Spleen (tissue), 11 donors: ENCODE measurements around the gene CHFR. TPM values are rescaled to one million over a fixed set of nuclear protein-coding genes. Genes with fewer than 3 reads are reported as not detected.
A peak's percentile ranks its signal among the peaks of the same experiment; 100 is the strongest.
"Not testable (repeated sequence)": the region's sequence is repeated elsewhere in the genome, so short reads cannot be mapped to it uniquely, and the experiment has no call there.

ENCODE experiments used
- DNase-seq: peaks from one replicate; pipeline ENCODE4 v3.0.0-alpha.2; 2020
- H3K27ac ChIP-seq, 8 donors: fragments of 200-600 bp; sonication (generic) in 7 of 8; 1 replicate in 4 of 8; 2 replicates in 4 of 8; pipeline versions ENCODE4 v1.5.0 to v1.8.0; 2016 to 2021; ENCODE audit warnings: inconsistent platforms in 4 of 8, mild to moderate bottlenecking in 4 of 8, moderate library complexity in 1 of 8
- H3K27me3 ChIP-seq, 7 donors: fragments of 200-600 bp; sonication (generic) in 6 of 7; replicated peaks in 1 of 7; 1 replicate in 4 of 7; 2 replicates in 3 of 7; pipeline versions ENCODE4 v1.5.0 to v1.8.0; 2016 to 2021; ENCODE audit warnings: inconsistent platforms in 3 of 7, mild to moderate bottlenecking in 1 of 7
- H3K36me3 ChIP-seq, 6 donors: fragments of 200-600 bp; sonication (generic) in 5 of 6; 1 replicate in 4 of 6; 2 replicates in 2 of 6; pipeline versions ENCODE4 v1.5.0 to v1.8.0; 2016 to 2021; ENCODE audit warnings: inconsistent platforms in 2 of 6
- H3K4me1 ChIP-seq, 6 donors: fragments of 200-600 bp; sonication (generic) in 5 of 6; 1 replicate in 3 of 6; 2 replicates in 3 of 6; pipeline versions ENCODE4 v1.5.0 to v1.8.0; 2016 to 2021; ENCODE audit warnings: inconsistent platforms in 3 of 6
- H3K4me3 ChIP-seq, 8 donors: fragments of 200-600 bp; sonication (generic) in 7 of 8; 1 replicate in 4 of 8; 2 replicates in 4 of 8; pipeline versions ENCODE4 v1.5.0 to v1.8.0; 2016 to 2021; ENCODE audit warnings: inconsistent platforms in 4 of 8, mild to moderate bottlenecking in 4 of 8, moderate library complexity in 2 of 8
- H3K9me3 ChIP-seq, 8 donors: fragments of 200-600 bp; sonication (generic) in 7 of 8; 1 replicate in 4 of 8; 2 replicates in 4 of 8; pipeline versions ENCODE4 v1.5.0 to v1.8.0; 2016 to 2021; ENCODE audit warnings: inconsistent platforms in 4 of 8
- CTCF ChIP-seq, 11 experiments: fragments of 200-600 bp in 7 of 11; fragments of 450-650 bp in 4 of 11; sonication (generic) in 4 of 11; IDR thresholded peaks in 8 of 11; conservative IDR thresholded peaks in 3 of 11; 1 replicate in 7 of 11; 2 replicates in 4 of 11; pipeline versions ENCODE4 v1.4.0 to v1.8.0; 2016 to 2021; ENCODE audit warnings: antibody characterized with exemption in 11 of 11, inconsistent platforms in 4 of 11, mild to moderate bottlenecking in 1 of 11
- POLR2A ChIP-seq, 3 donors: fragments of 450-650 bp; IDR thresholded peaks; one replicate each; pipeline ENCODE4 v1.5.1; 2017; ENCODE audit warnings: antibody characterized with exemption in 3 of 3, mild to moderate bottlenecking in 1 of 3
- POLR2AphosphoS5 ChIP-seq, 3 donors: sonication (generic); formaldehyde crosslinking; IDR thresholded peaks; one replicate each; pipeline ENCODE4 v1.5.1; 2017; ENCODE audit warnings: antibody characterized with exemption in 3 of 3
- WGBS, 5 donors: extraction: QIAGEN DNeasy Blood & Tissue Kit in 3 of 5; methylation state at CpG; one replicate each; pipeline versions ENCODE4 v1.1.5 to v1.1.7; 2013 to 2018; 5-methylcytosine and 5-hydroxymethylcytosine counted together
- intact Hi-C: fragments of 100-400 bp; cut with DNase I; formaldehyde crosslinking; loops from one replicate; pipeline ENCODE4 v1.15.0; 2023; ENCODE audit warnings: low total_unique reads
- polyA plus RNA-seq, 3 donors: library from polyadenylated mRNA; stranded (reverse); fragments of 200-250 nt; gene quantifications; one replicate each; pipeline ENCODE4 v1.2.1, GENCODE V29; 2013
- total RNA-seq, 7 donors: library from RNA; depleted of rRNA in 3 of 7; stranded (reverse); fragments of >200 nt in 3 of 7; fragmentation: NEBNext Ultra II Directional in 4 of 7; extraction: Animal tissue kit (Norgen Biotek cat#: 25700) in 4 of 7; gene quantifications; one replicate each; pipeline versions ENCODE4 v1.1.0 to v1.2.1, GENCODE V29; 2016 to 2021
- donor health status: healthy with polysubstance abuse.
- donor health status: DM: no; HTN: no; CAD: no; lungs with moderate emphysema.
- donor health status: DM: no; HTN: no; CAD: no.
- donor health status: Bipolar disorder and iron deficiency.
- donor health status: healthy.
- donor health status: DM: no; HTN: no; CAD: no.
- donor health status: DM: yes; HTN: yes; CAD: no.

Gene CHFR
- total and polyA plus RNA-seq, 10 donors, result 26.7 to 87.2 (median 64.6) TPM

- intact Hi-C loops, result no loop called here
These were observed 37.1 kb downstream of the CHFR start for GRCh38 chr12:132850291-132850690.

GRCh38 chr12:132848521-132848920 is 38.9 kb downstream of the CHFR start:
- peaks cover 3 to 100% (median 94%) of the 10 kb centered on the region in 6 donors for H3K36me3 ChIP-seq

More at GRCh38 chr12:132850291-132850690, 37.1 kb downstream of the CHFR start:
- TF ChIP-seq POLR2A (IDR thresholded peaks at IDR 0.05) (no peak), POLR2AphosphoS5 (IDR thresholded peaks at IDR 0.05) (peak in 1 of 3 donors; percentile 64)
- Histone ChIP-seq H3K4me1 (no peaks in the 10 kb centered on the region), H3K36me3 (peaks cover 3 to 100% (median 95%) of the 10 kb centered on the region in 6 donors), H3K27ac (no peak overlapping the region), H3K27me3 (no peaks in the 10 kb centered on the region), H3K4me3 (no peak overlapping the region), H3K9me3 (no peaks in the 10 kb centered on the region)
- WGBS, 5 donors, result 90 to 97% (median 95%) methylated on average over 11 to 16 of the region's 16 CpGs
- no peak for DNase-seq

DNA sequence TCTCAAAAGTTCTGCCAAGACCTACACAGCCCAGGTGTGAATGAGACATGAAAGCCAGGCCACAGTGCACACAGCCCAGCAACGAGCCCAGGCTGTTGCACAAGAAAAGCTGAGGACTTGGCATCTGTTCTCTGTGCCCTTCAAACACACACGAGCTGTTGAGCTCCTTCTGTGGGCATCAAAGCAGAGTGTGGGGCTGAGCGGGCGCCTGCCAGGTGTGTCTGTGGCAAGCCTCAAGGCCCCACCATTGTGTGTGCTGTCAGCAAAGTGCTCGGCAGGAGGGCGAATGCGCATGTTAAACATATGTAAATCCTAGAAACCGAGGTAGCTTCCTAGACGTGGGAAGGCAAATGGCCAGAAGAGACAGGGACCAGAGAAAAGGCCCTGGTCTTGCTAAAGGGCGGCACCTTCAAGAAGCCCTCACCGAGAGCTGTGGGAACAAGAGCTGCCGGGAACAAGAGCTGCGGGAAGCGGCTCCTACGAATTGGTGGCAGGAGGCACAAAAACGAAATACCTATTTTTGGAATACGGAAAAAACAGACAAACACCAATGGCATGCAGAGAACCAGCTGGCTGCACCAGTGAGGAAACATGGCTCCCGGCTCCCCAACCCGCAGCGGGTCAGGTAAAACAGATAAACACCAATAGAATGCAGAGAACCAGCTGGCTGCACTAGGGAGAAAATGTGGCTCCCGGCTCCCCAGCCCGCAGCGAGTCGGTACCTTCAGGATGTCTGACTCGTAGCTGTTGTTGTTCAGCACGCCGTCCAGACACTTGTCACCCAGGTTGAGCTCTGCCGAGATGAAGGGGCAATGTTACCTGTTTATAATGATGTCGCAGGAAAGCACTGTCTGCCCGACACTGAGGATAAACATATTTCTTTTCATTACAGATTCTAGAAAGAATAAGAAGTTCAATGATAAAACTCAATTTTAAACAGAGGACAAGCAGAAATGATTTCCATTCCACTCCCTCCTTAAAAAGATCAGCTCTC is 39.7 kb downstream of the CHFR start:
- Histone ChIP-seq H3K4me3 (no peak overlapping the region), H3K27ac (no peak overlapping the region), H3K4me1 (no peaks in the 10 kb centered on the region), H3K27me3 (no peaks in the 10 kb centered on the region), H3K36me3 (peaks cover 6 to 100% (median 94%) of the 10 kb centered on the region in 6 donors), H3K9me3 (no peaks in the 10 kb centered on the region)
- intact Hi-C loops, result no loop called here
- no peak for DNase-seq
- WGBS, 5 donors, result 82 to 89% (median 88%) methylated on average over 29 to 30 of the region's 30 CpGs
- TF ChIP-seq POLR2A (IDR thresholded peaks at IDR 0.05), result no peak
- no peak for TF ChIP-seq POLR2AphosphoS5 (IDR thresholded peaks at IDR 0.05)
- no peak for TF ChIP-seq CTCF (IDR thresholded peaks at IDR 0.05 in 8 of 11, conservative IDR thresholded peaks at IDR 0.05 in 3 of 11)

More at GRCh38 chr12:132848521-132848920, 38.9 kb downstream of the CHFR start:
- no peaks in the 10 kb centered on the region for H3K9me3 ChIP-seq
- DNase-seq, result no peak
- no peak for TF ChIP-seq POLR2A (IDR thresholded peaks at IDR 0.05)
- peak in 1 of 3 donors; percentile 37 for TF ChIP-seq POLR2AphosphoS5 (IDR thresholded peaks at IDR 0.05)
- WGBS, 5 donors, result 96 to 97% (median 96%) methylated on average over 13 of the region's 13 CpGs
- no peaks in the 10 kb centered on the region for H3K27me3 ChIP-seq
- no peak overlapping the region for H3K27ac ChIP-seq
- intact Hi-C loops, result no loop called here
- H3K4me1 ChIP-seq, result no peaks in the 10 kb centered on the region
- H3K4me3 ChIP-seq, result no peak overlapping the region

DNA sequence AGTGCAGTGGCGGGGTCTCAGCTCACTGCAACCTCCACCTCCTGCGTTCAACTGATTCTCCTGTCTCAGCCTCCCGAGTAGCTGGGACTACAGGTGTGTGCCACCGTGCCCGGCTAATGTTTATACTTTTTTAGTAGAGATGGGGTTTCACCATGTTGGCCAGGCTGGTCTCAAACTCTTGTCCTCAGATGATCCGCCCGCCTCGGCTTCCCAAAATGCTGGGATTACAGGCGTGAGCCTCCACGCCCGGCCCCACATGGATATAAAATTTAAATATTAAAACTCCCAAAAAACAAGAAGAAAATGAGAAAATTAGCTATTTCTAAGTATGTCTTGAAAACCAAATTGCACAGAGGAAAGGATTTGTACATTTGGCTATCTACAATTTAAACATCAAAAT is 42.7 kb downstream of the CHFR start:
- peaks cover 3 to 100% (median 92%) of the 10 kb centered on the region in 6 donors for H3K36me3 ChIP-seq

GRCh38 chr12:132842449-132843045 is 44.9 kb downstream of the CHFR start:
- H3K4me1 ChIP-seq, result peaks cover 0 to 16% (median 10%) of the 10 kb centered on the region in 6 donors
- H3K9me3 ChIP-seq, result no peaks in the 10 kb centered on the region
- WGBS, 5 donors, result 89 to 96% (median 93%) methylated on average over 21 of the region's 21 CpGs
- no peak overlapping the region for H3K4me3 ChIP-seq
- H3K27me3 ChIP-seq, result no peaks in the 10 kb centered on the region
- intact Hi-C loops, result no loop called here
- H3K27ac ChIP-seq, result no peak overlapping the region
- TF ChIP-seq POLR2A (IDR thresholded peaks at IDR 0.05) (no peak), CTCF (IDR thresholded peaks at IDR 0.05 in 8 of 11, conservative IDR thresholded peaks at IDR 0.05 in 3 of 11) (no peak), POLR2AphosphoS5 (IDR thresholded peaks at IDR 0.05) (no peak)
- DNase-seq, result no peak
- H3K36me3 ChIP-seq, result peaks cover 3 to 100% (median 75%) of the 10 kb centered on the region in 6 donors

More for the DNA sequence above, 42.7 kb downstream of the CHFR start:
- H3K27ac ChIP-seq, intact Hi-C loops, H3K27me3 ChIP-seq, DNase-seq, H3K9me3 ChIP-seq, H3K4me1 ChIP-seq, H3K4me3 ChIP-seq: not testable (repeated sequence)
- WGBS, 5 donors, result 91 to 97% (median 96%) methylated on average over 11 of the region's 11 CpGs
